Bronchial smooth muscle cell (primary cell): ENCODE results near the gene MISP. TPM values are rescaled to one million over a fixed set of nuclear protein-coding genes. Genes with fewer than 3 reads are reported as not detected.

Experiments
- total RNA-seq: library from RNA; depleted of rRNA; stranded (reverse); fragments of >200 nt; gene quantifications from 2 replicates; pipeline ENCODE4 v1.2.1, GENCODE V29; 2014

The MISP gene, protein sequence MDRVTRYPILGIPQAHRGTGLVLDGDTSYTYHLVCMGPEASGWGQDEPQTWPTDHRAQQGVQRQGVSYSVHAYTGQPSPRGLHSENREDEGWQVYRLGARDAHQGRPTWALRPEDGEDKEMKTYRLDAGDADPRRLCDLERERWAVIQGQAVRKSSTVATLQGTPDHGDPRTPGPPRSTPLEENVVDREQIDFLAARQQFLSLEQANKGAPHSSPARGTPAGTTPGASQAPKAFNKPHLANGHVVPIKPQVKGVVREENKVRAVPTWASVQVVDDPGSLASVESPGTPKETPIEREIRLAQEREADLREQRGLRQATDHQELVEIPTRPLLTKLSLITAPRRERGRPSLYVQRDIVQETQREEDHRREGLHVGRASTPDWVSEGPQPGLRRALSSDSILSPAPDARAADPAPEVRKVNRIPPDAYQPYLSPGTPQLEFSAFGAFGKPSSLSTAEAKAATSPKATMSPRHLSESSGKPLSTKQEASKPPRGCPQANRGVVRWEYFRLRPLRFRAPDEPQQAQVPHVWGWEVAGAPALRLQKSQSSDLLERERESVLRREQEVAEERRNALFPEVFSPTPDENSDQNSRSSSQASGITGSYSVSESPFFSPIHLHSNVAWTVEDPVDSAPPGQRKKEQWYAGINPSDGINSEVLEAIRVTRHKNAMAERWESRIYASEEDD
- total RNA-seq = 0.32 and 0.43 TPM in 2 replicates

DNA sequence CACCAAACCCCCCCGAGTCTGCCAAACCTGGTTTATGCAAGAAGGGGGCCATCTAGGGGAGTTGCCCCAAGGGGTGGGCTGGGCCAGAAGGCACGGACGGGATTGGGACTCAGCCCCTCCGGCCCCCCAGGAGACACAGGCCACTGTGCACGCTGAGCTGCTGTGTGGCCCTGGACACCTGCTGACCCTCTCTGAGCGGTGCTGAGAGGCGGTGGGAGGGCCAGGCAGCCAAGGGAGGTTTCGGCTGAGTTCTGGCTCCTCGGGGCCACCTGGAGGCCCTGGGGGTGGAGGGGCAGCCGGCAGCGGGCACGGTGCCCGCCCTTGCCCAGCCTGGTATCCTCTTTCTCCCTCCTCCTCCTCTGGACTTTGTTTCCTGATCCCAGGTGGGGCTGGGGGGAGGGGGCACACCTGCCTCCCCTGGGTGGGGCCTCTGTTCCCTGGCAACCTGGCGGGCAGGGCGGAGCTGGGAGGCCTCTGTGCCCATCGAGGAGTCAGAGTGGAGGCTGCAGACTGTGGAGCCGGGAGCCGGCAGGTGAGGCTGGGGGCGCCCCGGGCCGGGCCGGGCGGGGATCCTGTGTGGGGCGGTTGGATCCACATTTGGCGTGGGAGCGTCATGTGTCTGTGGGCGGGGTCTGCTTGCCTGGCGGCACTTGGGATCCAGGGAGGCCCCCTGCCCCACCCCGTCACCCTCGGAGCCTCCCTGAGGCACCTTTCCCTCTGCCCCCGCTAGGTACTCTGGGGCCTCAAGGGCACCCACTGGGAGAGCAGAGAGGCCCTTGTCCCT is at the start of gene MISP:
Gene MISP, plus strand, starts transcription at position 473 of the 784 bp plus-strand sequence. CDS start 5,835 bp downstream, outside the sequence.

DNA sequence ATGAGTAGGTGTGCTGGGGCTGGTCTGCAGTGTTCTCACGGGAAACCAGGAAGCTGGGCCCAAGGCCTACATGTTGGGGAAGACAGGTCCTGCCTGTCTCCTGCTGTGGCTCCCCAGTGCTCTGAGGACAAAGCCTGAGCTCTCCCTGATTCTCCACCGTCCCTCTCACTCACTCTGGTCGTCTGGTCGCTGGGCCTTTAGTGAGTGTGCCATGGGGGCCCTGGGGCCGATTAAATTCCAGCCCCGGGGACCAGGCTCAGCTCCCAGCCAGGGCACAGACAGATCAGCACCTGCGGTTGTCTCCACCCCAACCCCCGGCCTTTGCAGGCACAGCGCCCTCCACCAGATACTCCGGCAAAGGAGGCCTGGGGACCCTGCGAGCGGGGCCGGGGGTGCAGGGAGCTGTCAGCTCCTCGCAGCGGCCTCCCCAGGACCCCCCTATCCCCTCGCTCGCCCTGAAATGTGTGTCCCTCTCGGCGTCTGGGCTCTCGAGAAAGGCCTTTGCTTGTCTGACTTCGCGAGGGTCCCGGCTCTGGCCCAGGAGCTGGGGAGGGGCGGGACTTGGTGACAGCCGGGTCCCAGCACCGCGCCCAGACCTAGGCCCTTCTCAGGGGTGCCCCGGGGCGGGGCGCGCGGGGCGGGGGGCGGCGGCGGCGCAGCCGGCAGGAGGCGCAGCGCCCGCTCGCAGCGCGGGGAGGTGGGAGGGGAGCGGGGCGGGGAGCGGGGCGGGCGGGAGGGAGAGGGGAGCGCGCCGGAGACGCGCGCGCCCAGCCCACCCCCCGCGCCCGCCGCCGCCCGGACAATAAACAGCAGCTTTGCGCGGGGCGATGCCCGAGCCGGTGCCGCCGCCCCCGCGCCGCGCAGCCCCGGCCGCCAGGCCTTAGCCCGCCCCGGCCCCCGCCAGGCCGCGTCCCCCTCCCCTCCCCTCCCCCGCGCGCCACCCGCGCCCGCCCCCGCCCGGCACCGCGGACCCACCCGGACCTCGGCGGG is 42.5 kb upstream of the MISP start, which contains the start of gene PALM:
Gene PALM, plus strand, starts transcription at position 782 of the 990 bp plus-strand sequence. CDS start 212 bp downstream, outside the sequence.

DNA sequence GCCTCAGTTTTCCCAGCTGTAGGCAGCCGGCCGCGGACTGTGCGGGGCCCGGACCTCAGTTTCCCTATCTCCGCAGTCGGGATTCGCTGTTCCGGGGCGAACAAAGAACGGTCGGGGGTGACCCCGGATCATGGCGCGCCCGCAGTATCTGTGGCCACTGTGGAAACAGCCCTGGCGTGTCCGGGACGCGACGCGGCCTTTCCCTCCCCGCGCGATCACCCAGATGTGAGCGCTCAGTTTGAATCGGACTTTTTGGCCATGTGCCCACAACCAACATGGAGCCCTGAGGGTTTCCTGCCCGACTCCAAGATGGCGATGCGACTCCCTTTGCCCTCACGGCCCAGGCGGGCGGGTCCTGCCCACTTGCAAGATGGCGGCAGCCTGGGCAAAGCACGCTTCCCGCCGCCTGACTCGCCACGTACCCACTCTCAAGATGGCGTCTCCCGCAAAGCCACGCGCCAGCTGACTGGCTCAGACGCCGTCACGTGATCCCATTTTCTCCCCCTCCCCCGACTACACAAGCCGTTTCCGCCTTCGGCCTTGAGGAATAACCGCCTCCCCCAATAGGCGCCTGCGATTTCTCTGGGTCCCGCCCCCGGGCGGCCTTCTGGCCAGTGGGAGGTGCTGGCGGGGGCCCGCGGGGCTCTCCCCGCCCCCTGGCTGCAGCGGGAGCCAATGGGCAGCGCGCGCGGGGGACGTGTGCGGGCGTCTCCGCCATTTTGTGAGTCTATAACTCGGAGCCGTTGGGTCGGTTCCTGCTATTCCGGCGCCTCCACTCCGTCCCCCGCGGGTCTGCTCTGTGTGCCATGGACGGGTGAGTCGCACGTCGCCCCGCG is 46.0 kb downstream of the MISP start, which contains the start of gene PTBP1:
Gene PTBP1, plus strand, starts transcription at position 761 of the 836 bp plus-strand sequence. Its CDS starts 46 bp downstream, at position 807.

Other genes starting within 250 kb of the MISP start
- 33.4 and 50.4 TPM in 2 replicates for gene TPGS1, start 243.6 kb upstream of the MISP start, total RNA-seq
- gene CDC34, start 219.4 kb upstream of the MISP start, total RNA-seq = 61.3 and 76.7 TPM in 2 replicates
- not detected in 2 replicates for gene GZMM, start 207.1 kb upstream of the MISP start, total RNA-seq
- 256 and 287 TPM in 2 replicates for gene BSG, start 178.5 kb upstream of the MISP start, total RNA-seq
- 1.5 and 1.6 TPM in 2 replicates for gene HCN2, start 161.2 kb upstream of the MISP start, total RNA-seq
- gene POLRMT, start 117.6 kb upstream of the MISP start, total RNA-seq = 14.7 and 17.2 TPM in 2 replicates
- gene FGF22, start 111.2 kb upstream of the MISP start, total RNA-seq = 0.16 TPM in 1 of 2 replicates, not detected in the other
- 10.1 and 11.6 TPM in 2 replicates for gene RNF126, start 87.9 kb upstream of the MISP start, total RNA-seq
- 24.1 and 37.4 TPM in 2 replicates for gene FSTL3, start 74.7 kb upstream of the MISP start, total RNA-seq
- gene PRSS57, start 55.7 kb upstream of the MISP start, total RNA-seq = not detected in 2 replicates
- 12.5 and 68.7 TPM in 2 replicates for gene PALM, start 42.2 kb upstream of the MISP start, total RNA-seq
- gene PTBP1, start 46.3 kb downstream of the MISP start, total RNA-seq = 58.3 and 65.3 TPM in 2 replicates
- gene PLPPR3, start 70.8 kb downstream of the MISP start, total RNA-seq = 0.47 and 0.77 TPM in 2 replicates
- gene AZU1, start 76.7 kb downstream of the MISP start, total RNA-seq = 0.16 TPM in 1 of 2 replicates, not detected in the other
- gene PRTN3, start 89.9 kb downstream of the MISP start, total RNA-seq = not detected in 2 replicates
- gene ELANE, start 101.2 kb downstream of the MISP start, total RNA-seq = 0.16 and 0.69 TPM in 2 replicates
- 56.0 and 362 TPM in 2 replicates for gene CFD, start 108.6 kb downstream of the MISP start, total RNA-seq
- 26.5 and 35.5 TPM in 2 replicates for gene MED16, start 142.1 kb downstream of the MISP start, total RNA-seq
- not detected in 2 replicates for gene RNU6-9, start 142.4 kb downstream of the MISP start, total RNA-seq
- gene R3HDM4, start 162.1 kb downstream of the MISP start, total RNA-seq = 12.3 and 14.0 TPM in 2 replicates
- 0.09 TPM in 1 of 2 replicates, not detected in the other for gene KISS1R, start 166.2 kb downstream of the MISP start, total RNA-seq
- gene ARID3A, start 174.9 kb downstream of the MISP start, total RNA-seq = 12.6 and 17.0 TPM in 2 replicates
- 45.9 and 49.6 TPM in 2 replicates for gene WDR18, start 233.2 kb downstream of the MISP start, total RNA-seq
- 0.32 and 0.60 TPM in 2 replicates for gene GRIN3B, start 249.3 kb downstream of the MISP start, total RNA-seq